K562 (cell line): Measurements from ENCODE around the gene CHD6. TPM values are rescaled to one million over a fixed set of nuclear protein-coding genes. Genes with fewer than 3 reads are reported as not detected.

ENCODE experiments used
- ATAC-seq: fragments of 200-7000 bp; cut with Tn5 transposase; 3 replicates; pipeline ENCODE4 v1.9.1; 2020; ENCODE audit warnings: moderate library complexity
- BruUV-seq: library from RNA; stranded (reverse); fragments of 400-500 nt; replicated peaks from 2 replicates; lab custom pipeline; 2021; lab: Mats Ljungman, UMichigan
- CTCF ChIA-PET: fragments of 300-600 bp; formaldehyde crosslinking; extraction: SDS; loops from one replicate; lab custom pipeline; 2021; ENCODE audit warnings: low intra/inter-chr PET ratio; lab: Yijun Ruan, JAX
- POLR2A ChIA-PET: fragments of 300-600, 350-650 bp; sonication (Branson Sonifier 250); formaldehyde crosslinking; extraction: SDS; loops from one replicate; lab custom pipeline; 2021; ENCODE audit warnings: antibody characterized with exemption, inconsistent platforms; lab: Yijun Ruan, JAX
- DNase-seq, 4 experiments: peaks; one replicate each; pipeline versions ENCODE4 v3.0.0 to v3.0.0-alpha.2; 2011 to 2018; ENCODE audit warnings: low spot score in 3 of 4, mixed read lengths in 3 of 4; ENCODE audit errors: extremely low read depth in 1 of 4
- FAIRE-seq: peaks from 2 replicates; lab custom pipeline; 2011; peaks lifted over from hg19 to GRCh38; lab: Jason Lieb, UNC
- H2AFZ ChIP-seq: 2 replicates; pipeline ENCODE4 v1.6.0; 2011; ENCODE audit warnings: low read depth, low read length, control low read depth, inconsistent platforms
- H3K27ac ChIP-seq: fragments of 200-600 bp; 3 replicates; pipeline ENCODE4 v1.8.0; 2011; ENCODE audit warnings: low read depth, mild to moderate bottlenecking, control low read depth, inconsistent platforms, low read length, moderate library complexity, mixed read lengths; ENCODE audit errors: extremely low read depth
- H3K27me3 ChIP-seq, 2 experiments: fragments of 300-600 bp in 1 of 2; 2 replicates in 1 of 2; 3 replicates in 1 of 2; pipeline versions ENCODE4 v1.6.0 to v1.8.0; 2011; ENCODE audit warnings: inconsistent platforms in 2 of 2, low read length in 2 of 2, mild to moderate bottlenecking in 1 of 2, mixed read lengths in 1 of 2, moderate library complexity in 1 of 2; ENCODE audit not compliant: control insufficient read depth in 2 of 2, insufficient read depth in 2 of 2
- H3K36me3 ChIP-seq: fragments of 300-600 bp; 3 replicates; pipeline ENCODE4 v1.8.0; 2011; ENCODE audit warnings: mild to moderate bottlenecking, low read length, inconsistent platforms; ENCODE audit not compliant: control insufficient read depth, insufficient read depth
- H3K4me1 ChIP-seq, 2 experiments: fragments of 200-600 bp in 1 of 2; replicated peaks in 1 of 2; 2 replicates in 1 of 2; 3 replicates in 1 of 2; pipeline versions ENCODE4 v1.5.1 to v1.8.0; 2011; ENCODE audit warnings: inconsistent platforms in 2 of 2, low read length in 2 of 2, mild to moderate bottlenecking in 1 of 2, mixed read lengths in 1 of 2, moderate library complexity in 1 of 2; ENCODE audit not compliant: control insufficient read depth in 2 of 2, insufficient read depth in 2 of 2
- H3K4me2 ChIP-seq: 2 replicates; pipeline ENCODE4 v1.6.1; 2011; ENCODE audit warnings: low read length, control low read depth, inconsistent platforms, mixed read lengths; ENCODE audit not compliant: insufficient read depth
- H3K4me3 ChIP-seq: fragments of 200-600 bp; sonication (generic), shearing (Covaris generic); 2 replicates; pipeline ENCODE4 v1.5.1; 2016; ENCODE audit warnings: control low read depth, inconsistent platforms
- H3K79me2 ChIP-seq: fragments of 200-600 bp; 3 replicates; pipeline ENCODE4 v1.8.0; 2011; ENCODE audit warnings: low read length, inconsistent platforms; ENCODE audit not compliant: control insufficient read depth, insufficient read depth
- H3K9ac ChIP-seq, 2 experiments: 2 replicates each; pipeline versions ENCODE4 v1.6.0 to v1.6.1; 2011; ENCODE audit warnings: low read depth in 2 of 2, low read length in 2 of 2, control low read depth in 1 of 2, inconsistent platforms in 1 of 2, mild to moderate bottlenecking in 1 of 2, mixed read lengths in 1 of 2; ENCODE audit not compliant: insufficient read depth in 1 of 2
- H3K9me1 ChIP-seq: one replicate; pipeline ENCODE4 v1.6.0; 2011; ENCODE audit warnings: inconsistent platforms, mild to moderate bottlenecking, low read length, moderate library complexity; ENCODE audit not compliant: control insufficient read depth, insufficient read depth
- H3K9me3 ChIP-seq: replicated peaks from 2 replicates; pipeline ENCODE4 v1.5.1; 2011; ENCODE audit warnings: low read depth, low read length, inconsistent platforms; ENCODE audit not compliant: control insufficient read depth, insufficient read depth
- H4K20me1 ChIP-seq: replicated peaks from 2 replicates; pipeline ENCODE4 v1.6.1; 2011; ENCODE audit warnings: low read length, inconsistent platforms, mixed read lengths; ENCODE audit not compliant: control insufficient read depth, insufficient read depth
- HIVEP1 ChIP-seq: fragments of 250-450 bp; sonication (Bioruptor Pico); IDR thresholded peaks from 2 replicates; pipeline ENCODE4 v1.4.0; 2020; ENCODE audit warnings: mild to moderate bottlenecking
- MAZ ChIP-seq, 2 experiments: fragments of 450-650 bp in 1 of 2; sonication (generic) in 1 of 2; formaldehyde crosslinking; IDR thresholded peaks in 1 of 2; conservative IDR thresholded peaks in 1 of 2; 2 replicates each; pipeline versions ENCODE4 v1.4.0 to v1.5.0; 2020; ENCODE audit warnings: mild to moderate bottlenecking in 1 of 2, missing genetic modification reagents in 1 of 2
- MYC ChIP-seq, 2 experiments: fragments of 250-450 bp in 1 of 2; sonication (Bioruptor Pico) in 1 of 2; IDR thresholded peaks; 2 replicates each; pipeline versions ENCODE4 v1.5.1 to v1.6.1; 2012 to 2021; ENCODE audit warnings: low read depth in 2 of 2, borderline replicate concordance in 1 of 2, improper control_type of control experiment in 1 of 2, low read length in 1 of 2, mild to moderate bottlenecking in 1 of 2, moderate library complexity in 1 of 2
- NR2F6 ChIP-seq: fragments of 450-650 bp; formaldehyde crosslinking; IDR thresholded peaks from 2 replicates; pipeline ENCODE4 v1.4.0; 2020; ENCODE audit warnings: mild to moderate bottlenecking
- SRSF1 ChIP-seq: fragments of 200-400 bp; formaldehyde crosslinking; IDR thresholded peaks from 2 replicates; pipeline ENCODE4 v1.6.1; 2017; ENCODE audit warnings: mild to moderate bottlenecking, low read depth, low read length, moderate library complexity
- ZNF77 ChIP-seq: fragments of 250-450 bp; sonication (Bioruptor Pico); IDR thresholded peaks from 2 replicates; pipeline ENCODE4 v1.5.0; 2020
- WGBS: fragments of 100-300 bp; shearing (Covaris generic); methylation state at CpG from one replicate; pipeline ENCODE4 v1.1.6; 2016; ENCODE audit warnings: low coverage, mixed read lengths; ENCODE audit not compliant: insufficient coverage; ENCODE audit errors: missing lambda C conversion rate; 5-methylcytosine and 5-hydroxymethylcytosine counted together
- in situ Hi-C: fragments of 300-500 bp; cut with MboI; formaldehyde crosslinking; loops from 4 replicates; pipeline ENCODE4 v1.15.0; 2018; ENCODE audit warnings: inconsistent platforms, mixed read lengths
- intact Hi-C: fragments of 100-400 bp; cut with micrococcal nuclease; formaldehyde crosslinking; loops from 2 replicates; pipeline ENCODE4 v1.14.2; 2022
- polyA plus RNA-seq, 8 experiments: library from polyadenylated mRNA; depleted of rRNA in 4 of 8; stranded (reverse) in 5 of 8; unstranded in 3 of 8; fragments of >200 nt; fragmentation: Nextera tagmentation in 2 of 8; fragmentation: Illumina TruSeq in 1 of 8; extraction: Ambion mirVana in 2 of 8; extraction: Trizol in 1 of 8; gene quantifications; 2 replicates each; pipeline versions ENCODE4 v1.2.1 to v1.2.3, GENCODE V29; 2011 to 2014; ENCODE audit warnings: inconsistent platforms in 1 of 8, missing spikeins in 1 of 8
- total RNA-seq, 7 experiments: library from RNA; depleted of rRNA in 6 of 7; stranded (reverse); fragments of >200 nt in 6 of 7; fragmentation: Illumina TruSeq in 2 of 7; extraction: Trizol in 2 of 7; gene quantifications; 2 replicates each; pipeline versions ENCODE4 v1.2.1 to v1.2.3, GENCODE V29; 2011 to 2021; ENCODE audit warnings: low replicate concordance in 1 of 7
- TF ChIP-seq, protein P1 (sequence below), 2 experiments: fragments of 200-800 bp in 1 of 2; sonication (Bioruptor generic) in 1 of 2; sonication (generic) in 1 of 2; formaldehyde crosslinking in 1 of 2; IDR thresholded peaks in 1 of 2; conservative IDR thresholded peaks in 1 of 2; 2 replicates each; pipeline versions ENCODE4 v1.5.0 to v1.6.1; 2016 to 2020; ENCODE audit warnings: missing compliant biosample characterization in 1 of 2, missing genetic modification characterization in 1 of 2, missing genetic modification reagents in 1 of 2
- TF ChIP-seq, protein P2 (sequence below): sonication (generic); formaldehyde crosslinking; IDR thresholded peaks from 2 replicates; pipeline ENCODE4 v1.8.0; 2022; ENCODE audit warnings: mild to moderate bottlenecking, missing genetic modification reagents, borderline replicate concordance
- TF ChIP-seq, protein P3 (sequence below): fragments of 450-650 bp; IDR thresholded peaks from 2 replicates; pipeline ENCODE4 v1.6.1; 2017; ENCODE audit warnings: antibody characterized with exemption, mild to moderate bottlenecking

Gene CHD6
- total and polyA plus RNA-seq, 9 of the 15 experiments (the other 6 are each of a cell fraction or from before 2014, with no cell fraction given) = 3.9 to 24.2 (median 12.8) TPM

DNA sequence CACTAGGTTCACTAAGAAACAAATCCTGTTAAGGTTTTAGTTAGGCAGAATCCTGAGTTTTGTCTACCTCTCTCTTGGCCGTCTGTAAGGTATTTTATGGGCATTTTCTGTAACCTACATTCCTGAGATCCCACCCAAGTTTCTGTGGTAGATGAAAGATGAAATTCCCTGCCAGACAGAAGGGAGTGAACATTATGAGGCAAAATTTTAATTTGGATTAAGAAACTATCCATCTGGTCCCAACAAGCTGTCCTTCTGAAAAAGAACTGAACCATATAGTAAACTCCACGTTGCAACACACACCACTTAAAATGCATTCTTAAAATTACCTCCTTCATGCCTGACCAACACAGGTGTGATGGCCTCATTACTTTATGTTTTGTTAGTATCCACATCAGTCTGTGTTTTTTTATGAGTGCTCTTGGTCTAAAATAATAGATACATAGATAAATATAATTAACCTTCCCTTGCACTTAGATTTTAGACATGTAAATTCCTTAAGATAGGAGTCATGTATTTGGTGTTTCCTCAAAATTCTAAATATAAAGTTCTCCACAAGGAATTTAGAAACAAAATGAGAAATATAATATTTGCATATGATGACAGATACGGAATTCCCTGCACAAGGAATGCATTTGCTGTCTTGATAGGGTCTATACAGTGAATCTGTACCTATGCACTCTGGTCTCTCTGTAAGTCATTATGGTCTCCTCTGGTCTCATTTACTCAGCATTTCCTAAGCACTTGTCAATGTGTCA lies 86.5 kb downstream of the CHD6 start:
- Histone ChIP-seq H3K36me3 (peaks cover 11% of the 10 kb centered on the region), H3K4me2 (no peak overlapping the region), H3K9me3 (no peaks in the 10 kb centered on the region), H3K9me1 (no peaks in the 10 kb centered on the region), H4K20me1 (no peaks in the 10 kb centered on the region), H3K4me1 (peaks cover 0 to 9% of the 10 kb centered on the region in 2 experiments; a peak in 3 of 5 replicates), H3K4me3 (no peak overlapping the region), H3K79me2 (peaks cover 14% of the 10 kb centered on the region; the same call in 2 of the 3 replicates), H3K27me3 (no peaks in the 10 kb centered on the region), H3K27ac (no peak overlapping the region), H3K9ac (no peak overlapping the region), H2AFZ (no peak overlapping the region)
- in situ Hi-C loops (no loop called here), intact Hi-C loops (no loop called here)
- no peak for ATAC-seq
- 69% methylated on average over 3 of the region's 3 CpGs for WGBS
- BruUV-seq = no TSS peak
- no peak for FAIRE-seq
- ChIA-PET POLR2A (interaction anchor here (1.1 kb wide), 1 partner anchor 8 kb away, joined by 4 read pairs; no protein-coding TSS in a partner anchor), CTCF (no interaction called here)
- DNase-seq = no peak
- TF ChIP-seq MAZ (CRISPR knock-in tag; conservative IDR thresholded peaks at IDR 0.05 in 1 of 2, IDR thresholded peaks at IDR 0.05 in 1 of 2) (no peak), SRSF1 (no peak), ZNF77 (CRISPR knock-in tag) (no peak), NR2F6 (CRISPR knock-in tag) (no peak), HIVEP1 (CRISPR knock-in tag) (no peak), MYC (IDR thresholded peaks at IDR 0.05; ENCODE audit: low read depth, low read length) (no peak), MYC (CRISPR knock-in tag; IDR thresholded peaks at IDR 0.05; ENCODE audit: borderline replicate concordance, low read depth) (no peak)
- TF ChIP-seq, protein P1, sequence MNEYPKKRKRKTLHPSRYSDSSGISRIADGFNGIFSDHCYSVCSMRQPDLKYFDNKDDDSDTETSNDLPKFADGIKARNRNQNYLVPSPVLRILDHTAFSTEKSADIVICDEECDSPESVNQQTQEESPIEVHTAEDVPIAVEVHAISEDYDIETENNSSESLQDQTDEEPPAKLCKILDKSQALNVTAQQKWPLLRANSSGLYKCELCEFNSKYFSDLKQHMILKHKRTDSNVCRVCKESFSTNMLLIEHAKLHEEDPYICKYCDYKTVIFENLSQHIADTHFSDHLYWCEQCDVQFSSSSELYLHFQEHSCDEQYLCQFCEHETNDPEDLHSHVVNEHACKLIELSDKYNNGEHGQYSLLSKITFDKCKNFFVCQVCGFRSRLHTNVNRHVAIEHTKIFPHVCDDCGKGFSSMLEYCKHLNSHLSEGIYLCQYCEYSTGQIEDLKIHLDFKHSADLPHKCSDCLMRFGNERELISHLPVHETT (CRISPR knock-in tag; conservative IDR thresholded peaks at IDR 0.05 in 1 of 2, IDR thresholded peaks at IDR 0.05 in 1 of 2) = no peak
- TF ChIP-seq, protein P2, sequence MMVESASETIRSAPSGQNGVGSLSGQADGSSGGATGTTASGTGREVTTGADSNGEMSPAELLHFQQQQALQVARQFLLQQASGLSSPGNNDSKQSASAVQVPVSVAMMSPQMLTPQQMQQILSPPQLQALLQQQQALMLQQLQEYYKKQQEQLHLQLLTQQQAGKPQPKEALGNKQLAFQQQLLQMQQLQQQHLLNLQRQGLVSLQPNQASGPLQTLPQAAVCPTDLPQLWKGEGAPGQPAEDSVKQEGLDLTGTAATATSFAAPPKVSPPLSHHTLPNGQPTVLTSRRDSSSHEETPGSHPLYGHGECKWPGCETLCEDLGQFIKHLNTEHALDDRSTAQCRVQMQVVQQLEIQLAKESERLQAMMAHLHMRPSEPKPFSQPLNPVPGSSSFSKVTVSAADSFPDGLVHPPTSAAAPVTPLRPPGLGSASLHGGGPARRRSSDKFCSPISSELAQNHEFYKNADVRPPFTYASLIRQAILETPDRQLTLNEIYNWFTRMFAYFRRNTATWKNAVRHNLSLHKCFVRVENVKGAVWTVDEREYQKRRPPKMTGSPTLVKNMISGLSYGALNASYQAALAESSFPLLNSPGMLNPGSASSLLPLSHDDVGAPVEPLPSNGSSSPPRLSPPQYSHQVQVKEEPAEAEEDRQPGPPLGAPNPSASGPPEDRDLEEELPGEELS (CRISPR knock-in tag) = no peak
- TF ChIP-seq, protein P3, sequence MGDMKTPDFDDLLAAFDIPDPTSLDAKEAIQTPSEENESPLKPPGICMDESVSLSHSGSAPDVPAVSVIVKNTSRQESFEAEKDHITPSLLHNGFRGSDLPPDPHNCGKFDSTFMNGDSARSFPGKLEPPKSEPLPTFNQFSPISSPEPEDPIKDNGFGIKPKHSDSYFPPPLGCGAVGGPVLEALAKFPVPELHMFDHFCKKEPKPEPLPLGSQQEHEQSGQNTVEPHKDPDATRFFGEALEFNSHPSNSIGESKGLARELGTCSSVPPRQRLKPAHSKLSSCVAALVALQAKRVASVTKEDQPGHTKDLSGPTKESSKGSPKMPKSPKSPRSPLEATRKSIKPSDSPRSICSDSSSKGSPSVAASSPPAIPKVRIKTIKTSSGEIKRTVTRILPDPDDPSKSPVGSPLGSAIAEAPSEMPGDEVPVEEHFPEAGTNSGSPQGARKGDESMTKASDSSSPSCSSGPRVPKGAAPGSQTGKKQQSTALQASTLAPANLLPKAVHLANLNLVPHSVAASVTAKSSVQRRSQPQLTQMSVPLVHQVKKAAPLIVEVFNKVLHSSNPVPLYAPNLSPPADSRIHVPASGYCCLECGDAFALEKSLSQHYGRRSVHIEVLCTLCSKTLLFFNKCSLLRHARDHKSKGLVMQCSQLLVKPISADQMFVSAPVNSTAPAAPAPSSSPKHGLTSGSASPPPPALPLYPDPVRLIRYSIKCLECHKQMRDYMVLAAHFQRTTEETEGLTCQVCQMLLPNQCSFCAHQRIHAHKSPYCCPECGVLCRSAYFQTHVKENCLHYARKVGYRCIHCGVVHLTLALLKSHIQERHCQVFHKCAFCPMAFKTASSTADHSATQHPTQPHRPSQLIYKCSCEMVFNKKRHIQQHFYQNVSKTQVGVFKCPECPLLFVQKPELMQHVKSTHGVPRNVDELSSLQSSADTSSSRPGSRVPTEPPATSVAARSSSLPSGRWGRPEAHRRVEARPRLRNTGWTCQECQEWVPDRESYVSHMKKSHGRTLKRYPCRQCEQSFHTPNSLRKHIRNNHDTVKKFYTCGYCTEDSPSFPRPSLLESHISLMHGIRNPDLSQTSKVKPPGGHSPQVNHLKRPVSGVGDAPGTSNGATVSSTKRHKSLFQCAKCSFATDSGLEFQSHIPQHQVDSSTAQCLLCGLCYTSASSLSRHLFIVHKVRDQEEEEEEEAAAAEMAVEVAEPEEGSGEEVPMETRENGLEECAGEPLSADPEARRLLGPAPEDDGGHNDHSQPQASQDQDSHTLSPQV = no peak
